Measurements from ENCODE around the gene TNFRSF1B.

TNFRSF1B gene

DNA sequence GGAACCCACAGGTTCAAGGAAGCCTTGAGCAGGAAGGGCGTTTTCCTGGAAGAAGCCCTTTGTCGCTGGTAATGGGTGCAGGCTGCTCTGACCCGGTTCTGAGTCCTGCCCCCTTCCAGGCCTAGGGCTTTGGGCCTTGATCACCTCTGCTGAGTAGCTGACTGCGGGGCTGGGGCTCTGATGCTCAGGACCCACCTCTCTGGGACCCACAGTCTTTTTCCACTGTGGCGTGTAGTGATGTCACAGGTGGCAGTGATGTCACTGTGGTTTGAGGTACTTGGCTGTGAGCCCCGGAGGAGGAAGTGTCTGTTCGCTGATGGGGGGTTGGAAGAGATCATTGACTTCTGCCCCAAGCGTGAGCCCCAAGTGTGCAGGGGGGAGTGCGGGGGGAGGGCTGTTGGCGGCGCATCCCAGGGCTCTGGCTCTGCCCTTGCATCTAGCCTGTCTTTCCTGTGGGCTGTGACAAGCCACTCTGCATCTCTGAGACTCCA is 6.9 kb downstream of the TNFRSF1B start:
- peak overlapping the region in 3 of 5 donors; percentile 8 to 27 (median 18) for H3K4me3 ChIP-seq (ENCODE audit: low read depth in 1 of 5, low read length in 5 of 5)
- peaks cover 0 to 7% (median 0%) of the 10 kb centered on the region in 5 donors for H3K27me3 ChIP-seq (ENCODE audit: control insufficient read depth in 5 of 5, insufficient read depth in 4 of 5, low read length in 5 of 5)
- no peaks in the 10 kb centered on the region for H3K9me3 ChIP-seq (ENCODE audit: control insufficient read depth in 5 of 5, low read length in 5 of 5)
- peak overlapping the region in 1 of 5 donors; percentile 44 for H3K9ac ChIP-seq (ENCODE audit: low read length in 5 of 5)
- H3K36me3 ChIP-seq (ENCODE audit: control insufficient read depth in 5 of 5, insufficient read depth in 5 of 5, low read length in 5 of 5) = peaks cover 0 to 13% (median 3%) of the 10 kb centered on the region in 5 donors
- H3K4me1 ChIP-seq (ENCODE audit: control insufficient read depth in 5 of 5, insufficient read depth in 5 of 5, low read length in 5 of 5) = peaks cover 17 to 96% (median 85%) of the 10 kb centered on the region in 5 donors
- peak overlapping the region; percentile 93 for H3K27ac ChIP-seq (ENCODE audit: low read depth, low read length)

DNA sequence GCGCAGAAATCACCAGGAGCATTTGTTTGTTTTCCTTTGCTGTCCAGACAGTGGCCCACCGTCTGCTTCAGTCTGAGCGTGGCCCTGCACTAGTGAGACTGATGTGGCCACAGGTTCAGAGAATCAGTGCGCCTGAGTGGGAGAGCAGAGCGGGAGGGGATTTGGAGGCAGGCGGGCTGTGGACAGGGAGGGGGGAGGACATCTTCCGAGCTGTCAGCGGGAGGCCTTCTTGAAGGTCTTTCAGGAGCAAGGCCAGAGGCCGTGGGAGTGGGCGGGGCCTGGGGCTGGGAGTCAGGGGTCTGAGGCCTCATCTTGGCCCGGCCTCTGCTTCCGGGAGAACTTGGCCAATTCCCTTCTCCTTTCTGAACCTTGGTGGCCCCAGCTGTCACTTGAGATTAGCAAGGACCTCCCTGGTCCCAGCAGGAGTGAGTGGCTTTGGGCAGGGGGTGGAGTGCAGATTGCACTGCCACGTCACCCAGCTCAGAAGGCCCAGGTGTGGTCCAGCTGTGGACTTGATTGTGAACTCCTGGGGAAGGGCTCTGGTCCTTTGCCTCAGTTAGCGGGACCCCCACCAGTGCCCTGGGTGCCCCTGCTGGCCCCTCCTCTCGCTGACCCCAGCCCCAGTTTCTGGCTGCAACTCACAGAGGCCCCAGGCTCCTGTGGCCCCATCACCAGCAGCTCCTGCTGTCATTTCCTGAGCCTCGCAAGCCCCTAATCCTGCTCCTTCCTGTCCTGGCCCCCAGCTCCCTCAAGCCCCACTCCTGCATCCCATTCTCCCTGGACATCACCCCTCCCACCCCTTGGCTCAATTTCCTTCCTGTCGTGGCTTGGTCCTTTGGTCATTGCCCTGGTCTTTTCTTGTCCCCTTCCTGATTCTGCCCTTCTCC is 8.4 kb downstream of the TNFRSF1B start:
- H3K4me1 ChIP-seq (ENCODE audit: control insufficient read depth in 5 of 5, insufficient read depth in 5 of 5, low read length in 5 of 5) = peaks cover 18 to 96% (median 85%) of the 10 kb centered on the region in 5 donors
- H3K4me3 ChIP-seq (ENCODE audit: low read depth in 1 of 5, low read length in 5 of 5) = peak overlapping the region in 3 of 5 donors; percentile 9 to 37 (median 23)
- no peaks in the 10 kb centered on the region for H3K9me3 ChIP-seq (ENCODE audit: control insufficient read depth in 5 of 5, low read length in 5 of 5)
- H3K9ac ChIP-seq (ENCODE audit: low read length in 5 of 5) = peak overlapping the region in 4 of 5 donors; percentile 33 to 55 (median 44)
- H3K27ac ChIP-seq (ENCODE audit: low read depth, low read length) = peak overlapping the region; percentile 93
- peaks cover 0 to 7% (median 3%) of the 10 kb centered on the region in 5 donors for H3K36me3 ChIP-seq (ENCODE audit: control insufficient read depth in 5 of 5, insufficient read depth in 5 of 5, low read length in 5 of 5)
- H3K27me3 ChIP-seq (ENCODE audit: control insufficient read depth in 5 of 5, insufficient read depth in 4 of 5, low read length in 5 of 5) = peaks cover 0 to 7% (median 0%) of the 10 kb centered on the region in 5 donors

DNA sequence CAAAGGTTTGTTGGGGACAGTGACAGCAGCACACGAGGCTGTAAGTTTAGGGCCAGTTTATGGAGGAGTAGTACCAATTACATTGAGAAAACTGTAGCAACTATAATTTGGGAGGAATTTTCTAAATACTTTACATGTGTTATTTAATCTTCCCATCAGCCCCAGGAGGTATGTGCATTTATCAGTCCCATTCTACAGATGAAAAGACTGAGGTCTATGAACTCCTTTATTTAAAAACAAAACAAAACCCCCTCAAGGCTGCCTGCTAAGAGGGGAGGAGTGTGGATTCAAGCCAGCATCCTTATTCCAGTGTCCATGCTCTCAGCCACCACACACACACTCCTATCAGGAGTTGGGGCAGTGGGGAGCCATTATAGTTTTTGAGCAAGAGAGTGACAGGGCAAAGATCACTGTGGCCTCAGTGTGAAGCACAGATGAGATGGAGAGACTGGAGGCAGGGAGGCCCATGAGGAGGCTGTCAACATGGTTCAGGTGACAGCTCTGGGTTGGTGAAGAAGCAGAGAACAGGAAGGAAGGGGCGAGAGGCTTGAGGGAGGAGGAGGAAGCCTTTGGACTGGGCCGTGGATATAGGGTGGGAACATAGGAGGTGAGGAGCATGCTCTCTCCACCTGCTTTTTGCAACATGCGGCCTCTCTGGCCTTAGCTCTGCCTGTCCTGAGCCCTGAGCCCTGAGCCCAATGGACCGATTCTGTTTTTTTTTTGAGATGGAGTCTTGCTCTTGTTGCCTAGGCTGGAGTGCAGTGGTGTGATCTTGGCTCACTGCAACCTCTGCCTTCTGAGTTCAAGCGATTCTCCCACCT is 9.7 kb downstream of the TNFRSF1B start:
- Histone ChIP-seq H3K36me3 (ENCODE audit: control insufficient read depth in 5 of 5, insufficient read depth in 5 of 5, low read length in 5 of 5) (peaks cover 0 to 6% (median 0%) of the 10 kb centered on the region in 5 donors), H3K9ac (ENCODE audit: low read length in 5 of 5) (peak overlapping the region in 1 of 5 donors; percentile 16), H3K4me1 (ENCODE audit: control insufficient read depth in 5 of 5, insufficient read depth in 5 of 5, low read length in 5 of 5) (peaks cover 16 to 99% (median 90%) of the 10 kb centered on the region in 5 donors), H3K27ac (ENCODE audit: low read depth, low read length) (peak overlapping the region; percentile 93), H3K4me3 (ENCODE audit: low read depth in 1 of 5, low read length in 5 of 5) (no peak overlapping the region), H3K9me3 (ENCODE audit: control insufficient read depth in 5 of 5, low read length in 5 of 5) (no peaks in the 10 kb centered on the region), H3K27me3 (ENCODE audit: control insufficient read depth in 5 of 5, insufficient read depth in 4 of 5, low read length in 5 of 5) (peaks cover 0 to 4% (median 0%) of the 10 kb centered on the region in 5 donors)

DNA sequence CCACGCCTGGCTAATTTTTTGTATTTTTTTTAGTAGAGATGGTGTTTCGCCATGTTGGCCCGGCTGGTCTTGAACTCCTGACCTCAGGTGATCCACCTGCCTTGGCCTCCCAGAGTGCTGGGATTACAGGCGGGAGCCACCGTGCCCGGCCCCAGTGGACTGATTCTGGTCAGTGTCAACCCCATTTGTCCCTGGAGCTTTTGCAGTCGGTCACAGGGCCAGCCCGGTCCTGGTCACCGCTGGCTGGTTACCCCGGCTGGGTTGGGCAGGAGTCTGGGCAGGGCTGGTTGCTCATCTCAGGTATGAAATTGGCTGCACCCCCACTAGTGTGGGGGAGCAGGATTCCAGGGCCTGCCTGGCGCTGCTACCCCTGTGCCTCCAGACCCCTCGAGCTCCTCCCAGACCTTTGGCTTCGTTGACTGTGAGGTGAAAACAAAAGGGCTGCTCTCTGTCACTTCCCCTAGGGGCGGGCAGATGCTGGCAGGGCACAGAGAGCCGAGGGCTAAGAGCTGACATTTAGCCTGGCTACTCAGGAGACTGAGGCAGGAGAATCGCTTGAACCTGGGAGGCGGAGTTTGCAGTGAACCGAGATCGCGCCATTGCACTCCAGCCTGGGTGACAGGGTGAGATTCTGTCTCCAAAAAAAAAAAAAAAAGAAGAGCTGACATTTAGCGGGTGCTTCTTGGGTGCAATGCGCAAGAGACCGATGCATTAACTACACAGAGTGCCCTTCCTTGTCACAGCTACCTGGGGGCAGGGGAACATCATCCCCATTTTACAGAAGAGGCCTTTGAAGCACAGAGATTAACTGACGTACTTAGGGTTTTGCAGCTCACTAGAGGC is 10.6 kb downstream of the TNFRSF1B start:
- H3K9me3 ChIP-seq (ENCODE audit: control insufficient read depth in 5 of 5, low read length in 5 of 5) = no peaks in the 10 kb centered on the region
- peaks cover 0 to 4% (median 0%) of the 10 kb centered on the region in 5 donors for H3K27me3 ChIP-seq (ENCODE audit: control insufficient read depth in 5 of 5, insufficient read depth in 4 of 5, low read length in 5 of 5)
- peak overlapping the region; percentile 93 for H3K27ac ChIP-seq (ENCODE audit: low read depth, low read length)
- peaks cover 0 to 9% (median 5%) of the 10 kb centered on the region in 5 donors for H3K36me3 ChIP-seq (ENCODE audit: control insufficient read depth in 5 of 5, insufficient read depth in 5 of 5, low read length in 5 of 5)
- peaks cover 14 to 99% (median 90%) of the 10 kb centered on the region in 5 donors for H3K4me1 ChIP-seq (ENCODE audit: control insufficient read depth in 5 of 5, insufficient read depth in 5 of 5, low read length in 5 of 5)
- peak overlapping the region in 1 of 5 donors; percentile 44 for H3K9ac ChIP-seq (ENCODE audit: low read length in 5 of 5)
- peak overlapping the region in 4 of 5 donors; percentile 2 to 15 (median 7) for H3K4me3 ChIP-seq (ENCODE audit: low read depth in 1 of 5, low read length in 5 of 5)

GRCh38 chr1:12177999-12178441 is 11.2 kb downstream of the TNFRSF1B start:
- peak overlapping the region; percentile 93 for H3K27ac ChIP-seq (ENCODE audit: low read depth, low read length)
- no peaks in the 10 kb centered on the region for H3K9me3 ChIP-seq (ENCODE audit: control insufficient read depth in 5 of 5, low read length in 5 of 5)
- H3K27me3 ChIP-seq (ENCODE audit: control insufficient read depth in 5 of 5, insufficient read depth in 4 of 5, low read length in 5 of 5) = peaks cover 0 to 4% (median 0%) of the 10 kb centered on the region in 5 donors
- H3K4me3 ChIP-seq (ENCODE audit: low read depth in 1 of 5, low read length in 5 of 5) = peak overlapping the region in 4 of 5 donors; percentile 2 to 15 (median 7)
- peaks cover 0 to 9% (median 5%) of the 10 kb centered on the region in 5 donors for H3K36me3 ChIP-seq (ENCODE audit: control insufficient read depth in 5 of 5, insufficient read depth in 5 of 5, low read length in 5 of 5)
- H3K4me1 ChIP-seq (ENCODE audit: control insufficient read depth in 5 of 5, insufficient read depth in 5 of 5, low read length in 5 of 5) = peaks cover 9 to 99% (median 90%) of the 10 kb centered on the region in 5 donors
- peak overlapping the region in 1 of 5 donors; percentile 44 for H3K9ac ChIP-seq (ENCODE audit: low read length in 5 of 5)

- H3K4me1 ChIP-seq (ENCODE audit: control insufficient read depth in 5 of 5, insufficient read depth in 5 of 5, low read length in 5 of 5) = peaks cover 5 to 99% (median 88%) of the 10 kb centered on the region in 5 donors
- peaks cover 0 to 4% (median 0%) of the 10 kb centered on the region in 5 donors for H3K27me3 ChIP-seq (ENCODE audit: control insufficient read depth in 5 of 5, insufficient read depth in 4 of 5, low read length in 5 of 5)
- peak overlapping the region in 2 of 5 donors; percentile 3 to 12 for H3K4me3 ChIP-seq (ENCODE audit: low read depth in 1 of 5, low read length in 5 of 5)
- H3K36me3 ChIP-seq (ENCODE audit: control insufficient read depth in 5 of 5, insufficient read depth in 5 of 5, low read length in 5 of 5) = peaks cover 0 to 9% (median 5%) of the 10 kb centered on the region in 5 donors
- H3K27ac ChIP-seq (ENCODE audit: low read depth, low read length) = peak overlapping the region; percentile 93
- peak overlapping the region in 2 of 5 donors; percentile 44 to 49 for H3K9ac ChIP-seq (ENCODE audit: low read length in 5 of 5)
- H3K9me3 ChIP-seq (ENCODE audit: control insufficient read depth in 5 of 5, low read length in 5 of 5) = no peaks in the 10 kb centered on the region
Measured at GRCh38 chr1:12178511-12178910, 11.7 kb downstream of the TNFRSF1B start.

DNA sequence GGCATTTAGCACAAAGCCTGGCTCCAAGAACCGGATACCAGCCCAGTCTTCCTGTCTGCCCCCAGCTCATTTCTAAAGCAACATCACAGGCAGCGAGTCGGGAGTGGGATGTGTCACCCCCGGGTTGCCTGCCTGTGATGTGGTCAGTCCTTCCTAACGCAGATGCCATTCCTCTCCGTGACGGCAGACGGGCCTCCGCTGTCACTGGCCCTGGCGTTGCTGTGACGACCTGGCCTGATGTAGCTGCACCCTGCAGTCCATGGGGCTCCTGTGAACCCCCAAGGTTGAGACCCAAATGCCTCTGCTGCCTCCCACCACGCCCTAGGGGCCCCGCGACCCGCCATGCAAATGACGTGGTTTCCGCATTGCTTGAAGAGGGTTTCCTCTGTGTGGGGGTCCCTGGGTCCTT is 12.3 kb downstream of the TNFRSF1B start:
- Histone ChIP-seq H3K4me1 (ENCODE audit: control insufficient read depth in 5 of 5, insufficient read depth in 5 of 5, low read length in 5 of 5) (peaks cover 5 to 99% (median 82%) of the 10 kb centered on the region in 5 donors), H3K9me3 (ENCODE audit: control insufficient read depth in 5 of 5, low read length in 5 of 5) (no peaks in the 10 kb centered on the region), H3K27me3 (ENCODE audit: control insufficient read depth in 5 of 5, insufficient read depth in 4 of 5, low read length in 5 of 5) (peaks cover 0 to 5% (median 0%) of the 10 kb centered on the region in 5 donors), H3K27ac (ENCODE audit: low read depth, low read length) (peak overlapping the region; percentile 93), H3K4me3 (ENCODE audit: low read depth in 1 of 5, low read length in 5 of 5) (peak overlapping the region in 2 of 5 donors; percentile 3 to 12), H3K9ac (ENCODE audit: low read length in 5 of 5) (peak overlapping the region in 1 of 5 donors; percentile 44), H3K36me3 (ENCODE audit: control insufficient read depth in 5 of 5, insufficient read depth in 5 of 5, low read length in 5 of 5) (peaks cover 0 to 9% (median 5%) of the 10 kb centered on the region in 5 donors)

GRCh38 chr1:12179676-12180075 is 12.9 kb downstream of the TNFRSF1B start:
- Histone ChIP-seq H3K4me1 (ENCODE audit: control insufficient read depth in 5 of 5, insufficient read depth in 5 of 5, low read length in 5 of 5) (peaks cover 8 to 98% (median 81%) of the 10 kb centered on the region in 5 donors), H3K36me3 (ENCODE audit: control insufficient read depth in 5 of 5, insufficient read depth in 5 of 5, low read length in 5 of 5) (peaks cover 0 to 9% (median 5%) of the 10 kb centered on the region in 5 donors), H3K4me3 (ENCODE audit: low read depth in 1 of 5, low read length in 5 of 5) (no peak overlapping the region), H3K27me3 (ENCODE audit: control insufficient read depth in 5 of 5, insufficient read depth in 4 of 5, low read length in 5 of 5) (peaks cover 0 to 11% (median 3%) of the 10 kb centered on the region in 5 donors), H3K9ac (ENCODE audit: low read length in 5 of 5) (no peak overlapping the region), H3K9me3 (ENCODE audit: control insufficient read depth in 5 of 5, low read length in 5 of 5) (no peaks in the 10 kb centered on the region), H3K27ac (ENCODE audit: low read depth, low read length) (peak overlapping the region; percentile 93)

Measured in subcutaneous abdominal adipose tissue (tissue), 5 donors.